Spleen (tissue), 7 donors: Measurements from ENCODE around the gene SUMF1.

Experiments
- CTCF ChIP-seq, 11 experiments: fragments of 200-600 bp in 7 of 11; fragments of 450-650 bp in 4 of 11; sonication (generic) in 4 of 11; IDR thresholded peaks in 8 of 11; conservative IDR thresholded peaks in 3 of 11; 1 replicate in 7 of 11; 2 replicates in 4 of 11; pipeline versions ENCODE4 v1.4.0 to v1.8.0; 2016 to 2021; ENCODE audit warnings: antibody characterized with exemption in 11 of 11, inconsistent platforms in 4 of 11, mild to moderate bottlenecking in 1 of 11
- POLR2A ChIP-seq, 3 donors: fragments of 450-650 bp; IDR thresholded peaks; one replicate each; pipeline ENCODE4 v1.5.1; 2017; ENCODE audit warnings: antibody characterized with exemption in 3 of 3, mild to moderate bottlenecking in 1 of 3
- POLR2AphosphoS5 ChIP-seq, 3 donors: sonication (generic); formaldehyde crosslinking; IDR thresholded peaks; one replicate each; pipeline ENCODE4 v1.5.1; 2017; ENCODE audit warnings: antibody characterized with exemption in 3 of 3
- donor health status: DM: no; HTN: no; CAD: no; lungs with moderate emphysema.
- donor health status: DM: no; HTN: no; CAD: no.
- donor health status: DM: no; HTN: no; CAD: no.

GRCh38 chr3:4385201-4385600 lies 81.9 kb downstream of the SUMF1 start:
- TF ChIP-seq CTCF (IDR thresholded peaks at IDR 0.05 in 8 of 11, conservative IDR thresholded peaks at IDR 0.05 in 3 of 11) (no peak), POLR2A (IDR thresholded peaks at IDR 0.05) (no peak), POLR2AphosphoS5 (IDR thresholded peaks at IDR 0.05) (no peak)
